Stimulated activated CD8-positive, alpha-beta memory T cell treated with anti-CD3 and anti-CD28 coated beads, Interleukin-4, amount 100 ng/mL, for 4 hours (primary cell): ENCODE data around the gene TMEM120B.
"Not testable (repeated sequence)": the region's sequence is repeated elsewhere in the genome, so short reads cannot be mapped to it uniquely, and the experiment has no call there.

Experiments
- DNase-seq, 2 donors: peaks; one replicate each; pipeline ENCODE4 v3.0.0-alpha.2; 2020; ENCODE audit warnings: low read depth in 2 of 2, low spot score in 1 of 2

The TMEM120B gene

GRCh38 chr12:121709064-121709424 is 3.5 kb upstream of the TMEM120B start:
- not testable (repeated sequence) for DNase-seq

GRCh38 chr12:121709478-121709961 is 3.0 kb upstream of the TMEM120B start:
- DNase-seq, result no peak

- no peak for DNase-seq
Measured at GRCh38 chr12:121711361-121712189, 977 bp upstream of the TMEM120B start.

GRCh38 chr12:121712190-121712460 is 427 bp upstream of the TMEM120B start:
- DNase-seq, result no peak

- DNase-seq, result no peak
Measured at GRCh38 chr12:121713257-121713777, 765 bp downstream of the TMEM120B start.

- no peak for DNase-seq
Measured at GRCh38 chr12:121713793-121714192, 1.2 kb downstream of the TMEM120B start.

GRCh38 chr12:121715055-121715454 is 2.5 kb downstream of the TMEM120B start:
- DNase-seq, result not testable (repeated sequence)

- no peak for DNase-seq
Measured at GRCh38 chr12:121715862-121716435, 3.4 kb downstream of the TMEM120B start.

GRCh38 chr12:121717041-121717699 is 4.6 kb downstream of the TMEM120B start:
- DNase-seq, result no peak

- no peak for DNase-seq
Measured at GRCh38 chr12:121718653-121719239, 6.2 kb downstream of the TMEM120B start.

GRCh38 chr12:121719926-121720414 is 7.4 kb downstream of the TMEM120B start:
- DNase-seq, result no peak

GRCh38 chr12:121720762-121721161 is 8.2 kb downstream of the TMEM120B start:
- no peak for DNase-seq

- no peak for DNase-seq
Measured at GRCh38 chr12:121722511-121722910, 10.0 kb downstream of the TMEM120B start.

- no peak for DNase-seq
Measured at GRCh38 chr12:121723200-121723599, 10.6 kb downstream of the TMEM120B start.

GRCh38 chr12:121724925-121725324 is 12.4 kb downstream of the TMEM120B start:
- DNase-seq, result no peak

- DNase-seq, result no peak
Measured at GRCh38 chr12:121725423-121725822, 12.9 kb downstream of the TMEM120B start.

GRCh38 chr12:121729021-121729420 is 16.5 kb downstream of the TMEM120B start:
- no peak for DNase-seq

- DNase-seq, result no peak
Measured at GRCh38 chr12:121731473-121731872, 18.9 kb downstream of the TMEM120B start.

- no peak for DNase-seq
Measured at GRCh38 chr12:121733849-121734248, 21.3 kb downstream of the TMEM120B start.

- DNase-seq, result no peak
Measured at GRCh38 chr12:121738340-121738858, 25.8 kb downstream of the TMEM120B start.

GRCh38 chr12:121740847-121741246 is 28.3 kb downstream of the TMEM120B start:
- no peak for DNase-seq
